ENCODE data around the gene SPEM2. TPM values are rescaled to one million over a fixed set of nuclear protein-coding genes. Genes with fewer than 3 reads are reported as not detected.

Gene SPEM2
- total RNA-seq, 1 donor: not detected

DNA sequence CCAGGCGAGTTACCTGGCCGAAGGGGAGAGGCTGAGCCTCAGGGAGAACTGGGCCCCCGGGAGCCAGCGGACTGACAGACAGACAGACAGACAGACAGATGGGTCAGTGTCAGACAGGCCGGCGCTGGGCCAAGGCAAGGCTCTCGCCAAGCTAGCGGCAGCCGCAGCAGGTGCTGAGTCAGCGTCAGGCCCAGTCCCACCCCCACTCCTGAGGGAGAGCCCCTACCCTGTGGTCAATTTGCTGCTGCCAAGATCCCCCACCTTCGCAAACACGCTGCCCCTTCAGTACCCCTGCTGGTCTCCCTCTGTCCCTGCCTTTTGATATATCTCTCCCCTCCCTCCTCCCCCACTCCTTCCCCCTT lies 15.4 kb downstream of the SPEM2 start:
- Histone ChIP-seq H3K27me3 (ENCODE audit: insufficient read depth, low read length) (peaks cover 56% of the 10 kb centered on the region), H3K4me3 (ENCODE audit: low read length) (no peak overlapping the region)

DNA sequence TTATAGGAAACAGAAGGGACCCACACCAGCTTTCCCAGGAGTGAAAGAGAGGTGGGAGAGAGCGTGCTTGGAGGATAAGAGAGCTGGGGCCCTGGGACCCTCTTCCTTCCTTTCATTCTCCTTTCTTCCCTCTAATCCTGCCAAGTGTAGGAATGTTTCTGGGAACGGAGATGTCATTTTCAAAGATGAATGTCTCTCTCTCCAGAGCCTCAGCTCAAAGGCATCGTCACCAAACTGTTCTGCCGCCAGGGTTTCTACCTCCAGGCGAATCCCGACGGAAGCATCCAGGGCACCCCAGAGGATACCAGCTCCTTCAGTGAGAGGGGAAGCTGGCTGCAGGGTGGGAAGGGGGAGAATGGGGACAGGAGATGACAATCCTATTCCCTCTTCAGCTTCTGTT lies 15.8 kb downstream of the SPEM2 start:
- Histone ChIP-seq H3K9me3 (ENCODE audit: low read depth, low read length) (no peaks in the 10 kb centered on the region), H3K27me3 (ENCODE audit: insufficient read depth, low read length) (peaks cover 60% of the 10 kb centered on the region), H3K4me1 (ENCODE audit: insufficient read depth, low read length) (peaks cover 65% of the 10 kb centered on the region), H3K4me3 (ENCODE audit: low read length) (no peak overlapping the region)

More for the DNA sequence above, 15.4 kb downstream of the SPEM2 start:
- Histone ChIP-seq H3K9me3 (ENCODE audit: low read depth, low read length) (no peaks in the 10 kb centered on the region), H3K4me1 (ENCODE audit: insufficient read depth, low read length) (peaks cover 64% of the 10 kb centered on the region)

DNA sequence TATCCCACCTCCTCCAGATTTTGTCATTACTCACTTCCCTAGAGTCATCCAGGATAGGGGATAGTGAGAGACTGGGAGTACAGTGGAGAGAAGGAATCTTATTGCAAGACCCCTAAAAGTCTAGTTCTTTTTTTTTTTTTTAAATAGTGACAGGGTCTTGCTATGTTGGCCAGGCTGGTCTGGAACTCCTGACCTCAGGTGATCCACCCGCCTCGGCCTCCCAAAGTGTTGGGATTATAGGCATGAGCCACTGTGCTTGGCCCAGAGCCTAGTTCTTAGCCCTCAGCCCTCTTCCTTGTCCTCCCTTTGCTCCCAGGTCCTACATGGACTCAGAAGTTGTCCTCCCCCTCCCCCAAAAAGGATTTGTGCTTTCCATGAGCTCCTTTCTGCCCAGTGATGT lies 16.7 kb downstream of the SPEM2 start:
- Histone ChIP-seq H3K9me3 (ENCODE audit: low read depth, low read length) (no peaks in the 10 kb centered on the region), H3K4me3 (ENCODE audit: low read length) (no peak overlapping the region), H3K27me3 (ENCODE audit: insufficient read depth, low read length) (peaks cover 67% of the 10 kb centered on the region), H3K4me1 (ENCODE audit: insufficient read depth, low read length) (peaks cover 61% of the 10 kb centered on the region)

DNA sequence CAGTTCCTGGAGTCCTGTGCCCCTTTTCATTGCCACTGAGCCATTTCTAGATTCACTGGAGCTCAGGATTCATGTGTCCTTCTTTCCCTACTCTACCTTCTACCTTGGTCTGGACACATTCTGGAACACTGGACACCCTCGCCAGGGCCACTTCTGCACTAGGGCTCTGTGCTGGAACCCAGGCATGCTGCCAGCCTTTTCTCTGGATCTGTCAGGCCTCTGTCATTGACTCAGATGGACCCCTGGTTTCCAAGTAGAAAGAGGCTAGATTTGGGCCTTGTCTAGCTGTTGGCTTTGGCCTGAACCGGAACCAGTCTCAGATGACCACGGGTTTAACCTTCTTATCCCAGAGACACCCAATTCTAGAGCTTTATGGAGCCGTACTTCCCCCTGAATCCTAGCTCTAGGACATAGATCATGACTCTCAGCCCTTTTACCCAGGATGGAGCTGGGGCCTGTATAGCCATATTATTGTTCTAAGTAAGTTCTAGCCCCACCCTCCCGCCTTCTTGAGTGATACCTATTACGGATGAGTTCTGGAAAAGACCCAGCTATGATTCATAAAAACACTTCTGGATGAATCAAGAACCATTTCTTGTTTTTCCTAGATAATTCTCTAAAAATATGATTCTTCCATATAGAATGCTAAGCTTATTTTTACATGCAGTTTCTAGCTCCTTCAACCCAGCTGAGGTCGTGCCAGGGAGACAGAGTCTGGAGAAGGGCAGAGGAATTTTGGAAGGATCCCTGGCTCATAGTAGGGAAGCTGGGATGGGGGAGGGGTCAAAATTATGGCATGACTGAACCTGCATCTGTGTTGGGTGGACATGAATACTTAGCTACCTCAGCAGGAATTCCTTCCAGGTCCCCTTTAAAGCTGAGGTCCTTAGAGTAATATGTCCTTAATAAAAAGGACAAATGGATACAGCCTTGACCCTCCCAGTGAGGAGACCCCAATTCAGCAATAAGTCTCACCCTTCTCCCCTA lies 18.4 kb downstream of the SPEM2 start:
- peaks cover 45% of the 10 kb centered on the region for H3K4me1 ChIP-seq (ENCODE audit: insufficient read depth, low read length)
- no peaks in the 10 kb centered on the region for H3K9me3 ChIP-seq (ENCODE audit: low read depth, low read length)
- no peak overlapping the region for H3K4me3 ChIP-seq (ENCODE audit: low read length)
- H3K27me3 ChIP-seq (ENCODE audit: insufficient read depth, low read length): peaks cover 72% of the 10 kb centered on the region

DNA sequence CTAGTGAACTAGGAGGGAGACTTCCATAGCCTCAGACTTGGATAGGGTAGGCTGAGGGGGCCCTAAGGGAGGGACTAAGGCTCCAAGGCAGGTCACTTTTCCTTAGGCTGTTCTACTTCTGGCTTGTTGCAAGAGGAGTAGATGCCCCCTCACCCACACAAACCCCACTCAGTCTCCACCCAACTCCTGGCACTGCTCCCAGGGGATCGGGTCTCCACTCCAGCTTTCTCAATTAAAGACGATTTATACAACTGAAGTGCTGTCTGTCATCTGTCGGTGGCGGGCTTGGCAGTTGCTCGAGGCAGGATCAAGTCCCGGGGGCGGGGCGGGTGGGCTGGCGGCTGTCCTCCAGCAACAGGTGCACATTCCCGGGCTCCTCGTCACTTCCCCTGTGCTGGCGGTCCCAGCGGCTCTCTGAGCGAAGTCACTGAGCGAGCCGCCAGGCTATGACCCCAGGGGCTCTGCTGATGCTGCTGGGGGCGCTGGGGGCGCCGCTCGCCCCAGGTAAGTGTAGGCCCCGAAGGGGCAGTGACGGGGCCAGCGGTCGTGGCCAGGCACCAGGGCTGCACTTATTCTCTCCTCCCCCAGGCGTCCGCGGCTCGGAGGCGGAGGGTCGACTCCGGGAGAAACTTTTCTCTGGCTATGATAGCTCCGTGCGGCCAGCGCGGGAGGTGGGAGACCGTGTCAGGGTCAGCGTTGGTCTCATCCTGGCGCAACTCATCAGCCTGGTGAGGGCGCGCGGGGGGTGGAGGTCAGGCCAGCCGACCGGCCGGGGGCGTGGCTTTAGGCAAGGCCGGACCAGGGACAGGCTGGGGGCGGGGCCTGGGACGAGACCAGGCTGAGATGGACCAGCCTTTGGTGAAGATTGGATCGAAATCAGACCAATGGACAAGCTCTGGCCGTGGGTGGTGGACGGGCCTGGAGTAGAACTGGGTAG lies 19.5 kb downstream of the SPEM2 start, which contains the start of gene CHRNB1:
CHRNB1 (plus strand) TSS at position 380 of the 937 bp plus-strand sequence; CDS start at position 447, 67 bp downstream.
- no peak within 1 kb of the TSS for H3K4me3 ChIP-seq (ENCODE audit: low read length)
- peaks cover 34% of the 10 kb centered on the region for H3K4me1 ChIP-seq (ENCODE audit: insufficient read depth, low read length)
- no peaks in the 10 kb centered on the region for H3K9me3 ChIP-seq (ENCODE audit: low read depth, low read length)
- peaks cover 62% of the 10 kb centered on the region for H3K27me3 ChIP-seq (ENCODE audit: insufficient read depth, low read length)

DNA sequence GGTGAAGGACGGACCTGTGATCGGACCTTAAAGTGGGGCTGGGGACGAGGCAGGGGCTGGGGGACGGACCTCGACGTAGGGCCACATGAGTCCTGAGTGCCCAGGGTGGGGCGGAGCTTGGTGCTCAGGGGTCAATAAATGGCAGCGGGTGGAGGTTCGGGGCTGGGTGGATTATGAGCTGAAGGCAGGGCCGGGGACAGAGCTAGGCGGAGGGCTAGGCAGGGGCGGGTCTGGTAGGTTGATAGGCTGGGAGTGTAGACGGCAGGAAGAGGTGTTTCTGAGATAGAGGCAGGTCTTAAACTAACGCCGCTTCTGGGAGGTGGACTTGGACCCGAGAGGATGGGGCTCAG lies 20.2 kb downstream of the SPEM2 start:
- Histone ChIP-seq H3K4me1 (ENCODE audit: insufficient read depth, low read length) (peaks cover 27% of the 10 kb centered on the region), H3K27me3 (ENCODE audit: insufficient read depth, low read length) (peaks cover 57% of the 10 kb centered on the region), H3K4me3 (ENCODE audit: low read length) (no peak overlapping the region), H3K9me3 (ENCODE audit: low read depth, low read length) (no peaks in the 10 kb centered on the region)

DNA sequence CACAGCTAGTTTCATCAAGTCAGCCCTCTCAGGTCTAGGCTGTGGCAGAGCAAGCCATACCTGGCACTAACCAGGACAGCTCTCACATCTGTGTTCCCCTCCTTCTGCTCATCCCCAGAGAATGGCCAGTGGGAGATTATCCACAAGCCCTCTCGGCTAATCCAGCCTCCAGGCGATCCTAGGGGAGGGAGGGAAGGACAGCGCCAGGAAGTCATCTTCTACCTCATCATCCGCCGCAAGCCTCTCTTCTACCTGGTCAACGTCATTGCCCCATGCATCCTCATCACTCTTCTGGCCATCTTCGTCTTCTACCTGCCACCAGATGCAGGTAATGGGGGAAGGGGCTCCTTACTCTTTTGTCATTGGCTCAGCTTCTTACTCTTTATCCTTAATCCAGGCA lies 23.0 kb downstream of the SPEM2 start:
- Histone ChIP-seq H3K27me3 (ENCODE audit: insufficient read depth, low read length) (peaks cover 39% of the 10 kb centered on the region), H3K4me1 (ENCODE audit: insufficient read depth, low read length) (peaks cover 23% of the 10 kb centered on the region), H3K4me3 (ENCODE audit: low read length) (no peak overlapping the region), H3K9me3 (ENCODE audit: low read depth, low read length) (no peaks in the 10 kb centered on the region)

DNA sequence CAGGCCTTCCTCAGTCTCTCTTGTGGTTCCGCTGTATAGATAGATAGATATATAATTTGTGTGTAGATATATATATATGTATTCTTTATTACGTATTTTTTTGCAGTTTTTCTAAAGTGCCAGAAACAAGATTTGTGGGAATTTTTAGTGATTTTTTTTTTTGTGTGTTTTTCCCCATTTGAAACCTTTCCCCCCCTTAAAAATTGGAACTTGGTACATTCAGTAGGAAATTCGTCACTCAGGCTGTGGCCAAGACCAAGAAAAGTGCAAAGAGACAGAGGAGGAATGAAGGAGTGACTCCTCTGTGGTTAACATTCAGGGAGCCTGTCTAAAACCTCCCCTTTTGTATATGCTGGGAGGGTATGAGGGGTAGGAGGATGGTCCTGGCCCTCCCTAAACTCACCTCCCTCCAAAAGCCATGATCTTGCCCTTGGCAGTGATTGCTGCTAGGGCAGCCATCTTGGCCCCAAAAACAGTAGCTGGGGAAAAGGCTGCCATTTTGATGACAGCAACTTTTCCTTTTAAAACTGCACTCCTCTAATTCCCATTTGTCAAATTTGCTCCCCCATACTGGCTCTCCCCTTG lies 34.6 kb downstream of the SPEM2 start:
- H3K27me3 ChIP-seq (ENCODE audit: insufficient read depth, low read length): no peaks in the 10 kb centered on the region
- H3K9me3 ChIP-seq (ENCODE audit: low read depth, low read length): no peaks in the 10 kb centered on the region
- peaks cover 10% of the 10 kb centered on the region for H3K4me1 ChIP-seq (ENCODE audit: insufficient read depth, low read length)
- no peak overlapping the region for H3K4me3 ChIP-seq (ENCODE audit: low read length)

DNA sequence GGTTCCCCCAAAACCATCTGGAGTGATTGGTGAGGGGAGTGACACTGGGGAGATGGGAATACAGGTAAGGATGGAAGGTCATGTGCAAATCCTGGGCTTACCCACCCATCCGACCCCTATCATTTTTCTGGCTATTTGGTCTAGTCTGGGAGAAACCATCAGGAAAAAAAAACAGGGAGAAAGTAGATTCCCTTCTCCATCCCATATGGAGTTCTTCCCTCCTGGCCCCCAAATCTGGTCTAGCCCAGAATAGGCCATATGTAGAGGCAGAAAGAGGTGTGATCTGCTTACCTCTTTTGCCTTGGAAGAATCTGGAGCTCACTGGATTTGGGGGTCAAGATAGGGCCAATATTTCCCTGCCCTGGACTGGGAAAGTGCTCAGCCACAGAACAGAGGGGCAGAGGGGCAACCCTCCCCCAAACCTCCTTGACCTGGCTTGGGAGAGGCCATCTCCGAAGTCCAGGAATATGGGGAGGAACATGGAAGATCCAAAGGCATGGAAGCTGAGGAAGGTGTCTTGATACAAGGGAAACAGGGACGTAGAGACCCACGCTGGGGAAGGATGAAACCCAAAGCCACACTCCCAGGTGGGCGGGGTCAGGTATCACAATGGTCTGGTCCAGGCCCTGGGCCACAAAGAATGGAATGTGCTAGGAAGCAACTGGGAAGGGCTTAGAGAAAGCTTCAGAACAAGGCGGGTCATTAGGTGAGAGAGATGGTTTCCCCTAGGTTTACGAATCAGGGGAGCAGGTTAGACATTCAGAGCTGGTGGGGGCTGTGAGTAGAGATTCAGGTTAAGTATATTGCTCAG lies 35.6 kb downstream of the SPEM2 start:
- Histone ChIP-seq H3K4me3 (ENCODE audit: low read length) (no peak overlapping the region), H3K9me3 (ENCODE audit: low read depth, low read length) (no peaks in the 10 kb centered on the region), H3K27me3 (ENCODE audit: insufficient read depth, low read length) (no peaks in the 10 kb centered on the region), H3K4me1 (ENCODE audit: insufficient read depth, low read length) (peaks cover 8% of the 10 kb centered on the region)

DNA sequence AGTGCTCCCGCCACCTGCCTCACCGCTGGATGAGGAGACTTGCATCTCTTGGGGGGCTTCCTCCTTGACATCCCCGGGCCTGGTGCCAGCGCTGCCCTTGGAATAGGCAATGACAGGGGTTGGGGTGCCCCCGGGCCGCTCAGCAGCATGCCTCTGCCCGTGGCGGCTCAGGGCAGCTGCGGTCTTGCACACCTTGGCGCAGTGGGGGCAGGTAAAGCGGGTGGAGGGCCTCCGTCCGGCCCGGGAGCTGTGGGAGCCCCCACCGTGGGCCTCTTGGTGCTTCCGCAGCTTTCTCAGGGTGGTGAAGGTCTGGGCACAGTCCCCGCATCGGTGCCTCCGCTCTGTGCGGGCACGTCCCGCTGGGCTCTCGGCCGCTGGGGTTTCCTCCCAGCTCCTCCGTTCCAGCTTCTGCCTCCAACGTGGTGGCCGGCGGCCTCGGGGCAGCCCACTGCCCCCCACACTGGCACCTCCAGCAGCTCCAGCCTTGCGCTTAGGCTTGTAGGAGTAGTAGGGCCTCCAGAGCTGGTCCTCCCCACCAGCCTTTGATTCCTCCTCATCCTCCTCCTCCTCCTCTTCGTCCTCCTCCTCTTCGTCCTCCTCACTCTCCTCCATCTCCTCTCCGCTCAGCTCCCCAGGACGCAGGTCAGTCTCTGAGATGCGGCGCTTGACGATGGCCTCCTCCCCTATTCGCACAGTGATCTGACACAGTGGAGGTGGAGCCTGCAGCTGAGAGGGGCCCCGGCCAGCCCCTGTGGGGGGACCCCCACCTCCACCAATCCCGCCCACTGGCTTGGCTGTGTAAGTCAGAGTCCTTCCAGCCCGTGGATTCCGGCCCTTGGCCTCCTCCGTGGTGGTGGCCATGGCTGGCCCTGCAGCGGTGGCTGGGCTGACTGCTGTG lies 37.3 kb downstream of the SPEM2 start:
- Histone ChIP-seq H3K4me1 (ENCODE audit: insufficient read depth, low read length) (peaks cover 17% of the 10 kb centered on the region), H3K9me3 (ENCODE audit: low read depth, low read length) (no peaks in the 10 kb centered on the region), H3K27me3 (ENCODE audit: insufficient read depth, low read length) (no peaks in the 10 kb centered on the region), H3K4me3 (ENCODE audit: low read length) (no peak overlapping the region)

DNA sequence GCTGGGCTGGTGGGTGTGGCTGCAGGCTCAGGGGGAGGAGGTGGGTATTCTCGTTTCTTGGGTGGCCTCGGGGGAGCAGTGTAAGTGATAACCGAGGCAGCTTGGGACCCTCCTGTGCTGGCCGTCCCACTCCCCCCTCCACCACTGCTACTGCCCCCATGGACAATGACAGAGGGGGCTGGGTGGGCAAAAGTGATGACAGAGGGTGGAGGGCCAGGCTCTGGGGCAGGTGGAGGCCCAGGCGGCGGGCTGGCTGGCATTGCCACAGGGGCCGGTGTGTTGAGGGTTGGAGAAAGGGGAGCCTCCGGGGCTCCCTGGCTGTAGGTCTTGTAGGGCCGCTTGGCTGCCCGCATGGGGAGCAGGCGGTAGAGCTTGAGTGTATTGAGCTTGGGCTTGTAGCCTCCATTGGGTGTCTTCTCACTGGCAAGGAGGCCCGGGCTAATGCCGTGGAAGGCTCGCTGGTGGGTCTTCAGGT lies 38.0 kb downstream of the SPEM2 start:
- peaks cover 19% of the 10 kb centered on the region for H3K4me1 ChIP-seq (ENCODE audit: insufficient read depth, low read length)

DNA sequence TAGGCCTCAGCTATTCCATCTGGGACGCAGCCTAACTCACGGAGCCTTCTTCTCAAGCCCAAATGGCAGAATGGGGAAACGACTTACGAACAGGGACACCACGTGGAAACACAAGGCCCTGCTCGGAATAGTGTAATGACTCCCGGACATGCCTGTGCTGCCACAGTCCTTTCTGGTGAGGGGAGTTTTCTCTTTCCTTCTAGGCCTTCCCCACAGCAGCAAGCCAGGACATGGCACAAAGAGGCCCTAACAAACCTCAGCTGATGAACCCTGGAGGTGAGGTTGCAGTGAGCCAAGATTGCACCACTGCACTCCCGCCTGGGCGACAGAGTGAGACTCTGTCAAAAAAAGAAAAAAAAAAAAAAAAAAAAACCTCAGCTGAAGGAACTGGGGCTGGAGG lies 38.7 kb downstream of the SPEM2 start:
- Histone ChIP-seq H3K9me3 (ENCODE audit: low read depth, low read length) (no peaks in the 10 kb centered on the region), H3K4me1 (ENCODE audit: insufficient read depth, low read length) (peaks cover 19% of the 10 kb centered on the region), H3K27me3 (ENCODE audit: insufficient read depth, low read length) (no peaks in the 10 kb centered on the region), H3K4me3 (ENCODE audit: low read length) (no peak overlapping the region)

More for the DNA sequence above, 38.0 kb downstream of the SPEM2 start:
- no peaks in the 10 kb centered on the region for H3K9me3 ChIP-seq (ENCODE audit: low read depth, low read length)
- no peaks in the 10 kb centered on the region for H3K27me3 ChIP-seq (ENCODE audit: insufficient read depth, low read length)
- H3K4me3 ChIP-seq (ENCODE audit: low read length): no peak overlapping the region

DNA sequence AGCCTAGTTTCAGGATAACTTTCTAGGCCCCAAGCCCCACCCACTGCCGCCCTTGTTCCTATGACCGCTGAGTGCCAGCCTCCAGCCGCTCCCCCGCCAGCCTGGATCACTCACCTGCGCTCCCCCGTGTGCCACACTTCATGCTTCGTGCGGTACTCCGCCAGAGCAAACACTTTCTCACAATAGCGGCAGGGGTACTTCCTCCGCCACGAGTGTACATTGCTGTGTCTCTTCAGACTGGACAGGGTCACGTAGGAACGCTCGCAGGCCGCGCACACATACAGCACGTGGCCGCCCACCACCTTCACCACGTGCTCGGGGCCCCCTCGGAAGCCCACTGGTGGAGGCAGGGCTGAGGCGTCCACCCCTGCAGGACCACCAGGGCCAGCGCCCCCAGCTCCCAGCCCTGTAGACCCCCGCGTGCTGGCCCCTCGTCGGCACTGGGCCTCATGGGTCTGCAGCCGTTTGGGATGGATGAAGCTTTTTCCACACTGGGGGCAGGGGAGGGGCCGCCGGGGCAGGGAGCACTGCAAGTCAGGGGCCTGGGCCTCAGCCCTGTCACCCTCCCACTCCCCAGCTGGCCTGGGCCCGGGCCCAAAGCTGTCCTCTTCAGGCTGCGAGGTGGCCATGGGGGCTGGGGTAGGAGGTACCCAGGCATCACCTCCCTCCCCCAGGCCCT lies 40.3 kb downstream of the SPEM2 start:
- Histone ChIP-seq H3K4me1 (ENCODE audit: insufficient read depth, low read length) (peaks cover 19% of the 10 kb centered on the region), H3K4me3 (ENCODE audit: low read length) (no peak overlapping the region), H3K9me3 (ENCODE audit: low read depth, low read length) (no peaks in the 10 kb centered on the region), H3K27me3 (ENCODE audit: insufficient read depth, low read length) (no peaks in the 10 kb centered on the region)
